Measurements from ENCODE around the gene SLC7A7. TPM values are rescaled to one million over a fixed set of nuclear protein-coding genes. Genes with fewer than 3 reads are reported as not detected.
"Not testable (repeated sequence)": the region's sequence is repeated elsewhere in the genome, so short reads cannot be mapped to it uniquely, and the experiment has no call there.

The SLC7A7 gene
- total RNA-seq, 1 experiment from 2014 or later = 3.1 TPM

GRCh38 chr14:22733829-22734228 is 81.4 kb downstream of the SLC7A7 start:
- Histone ChIP-seq H3K14ac (ENCODE audit: insufficient read depth, low read length) (no peak overlapping the region), H2BK20ac (ENCODE audit: low read depth, low read length, poor library complexity, severe bottlenecking) (no peak overlapping the region), H3K27ac (ENCODE audit: insufficient read length, low read depth, low read length) (no peak overlapping the region), H2BK120ac (ENCODE audit: low read depth, low read length, poor library complexity, severe bottlenecking) (no peak overlapping the region), H4K20me1 (ENCODE audit: control insufficient read depth, insufficient read depth, insufficient read length) (no peaks in the 10 kb centered on the region), H2BK15ac (ENCODE audit: low read depth, low read length) (no peak overlapping the region), H2AFZ (ENCODE audit: low read length) (no peak overlapping the region), H3K4ac (ENCODE audit: low read depth, low read length) (no peak overlapping the region), H3K4me2 (ENCODE audit: insufficient read depth, insufficient read length, low read length) (no peak overlapping the region), H3K56ac (ENCODE audit: insufficient read length, low read depth, low read length) (no peak overlapping the region), H3K18ac (ENCODE audit: insufficient read length, low read depth, low read length) (no peak overlapping the region), H3T11ph (ENCODE audit: low read length) (no peak overlapping the region), H2BK5ac (ENCODE audit: insufficient read length, low read length) (no peak overlapping the region), H3K79me1 (ENCODE audit: insufficient read depth, low read depth, low read length, poor library complexity, severe bottlenecking) (no peaks in the 10 kb centered on the region), H3K23ac (ENCODE audit: insufficient read length, low read depth, low read length) (no peak overlapping the region), H2AK5ac (ENCODE audit: insufficient read length, low read length) (no peak overlapping the region), H4K5ac (ENCODE audit: insufficient read length, low read depth, low read length) (no peak overlapping the region), H3K4me1 (ENCODE audit: insufficient read depth, low read length) (no peaks in the 10 kb centered on the region), H3K23me2 (ENCODE audit: insufficient read length, low read depth, low read length, poor library complexity, severe bottlenecking) (no peaks in the 10 kb centered on the region), H4K91ac (ENCODE audit: insufficient read length, low read depth, low read length) (no peak overlapping the region), H3K9me3 (ENCODE audit: control insufficient read depth, low read depth, low read length) (no peaks in the 10 kb centered on the region), H4K8ac (replicated peaks; ENCODE audit: insufficient read length, low read depth, low read length) (no peak overlapping the region), H2BK12ac (ENCODE audit: insufficient read length, low read depth, low read length) (no peak overlapping the region), H3K9ac (ENCODE audit: extremely low read depth, insufficient read length, low read length) (no peak overlapping the region), H3K79me2 (ENCODE audit: insufficient read depth, low read length) (no peaks in the 10 kb centered on the region), H3K27me3 (ENCODE audit: insufficient read depth, low read length) (no peaks in the 10 kb centered on the region)
- DNase-seq = no peak
- Mint-ChIP-seq H3K9me3 (peaks cover 3 to 5% of the 10 kb centered on the region in 2 experiments), H3K4me1 (no peaks in the 10 kb centered on the region), H3K4me3 (no peak overlapping the region), H3K27me3 (ENCODE audit: low read depth) (no peaks in the 10 kb centered on the region; the same call in 1 of the 2 replicates), H3K27ac (no peak overlapping the region), H3K36me3 (ENCODE audit: insufficient read depth in 1 of 3, low read depth in 3 of 3) (no peaks in the 10 kb centered on the region; a peak in 1 of 7 replicates)
- WGBS (ENCODE audit: extremely low coverage, insufficient read length, low lambda C conversion rate) = no CpG with 5 or more reads among the region's 2 CpGs
- TF ChIP-seq CTCF (conservative IDR thresholded peaks at IDR 0.05) = no peak

GRCh38 chr14:22732062-22732461 is 83.2 kb downstream of the SLC7A7 start:
- H3K4me3 Mint-ChIP-seq; DNase-seq; H4K20me1 ChIP-seq (ENCODE audit: control insufficient read depth, insufficient read depth, insufficient read length); H2BK20ac ChIP-seq (ENCODE audit: low read depth, low read length, poor library complexity, severe bottlenecking); H3K27ac Mint-ChIP-seq; H3T11ph ChIP-seq (ENCODE audit: low read length); H3K36me3 Mint-ChIP-seq (ENCODE audit: insufficient read depth in 1 of 3, low read depth in 3 of 3); H4K5ac ChIP-seq (ENCODE audit: insufficient read length, low read depth, low read length); H3K23me2 ChIP-seq (ENCODE audit: insufficient read length, low read depth, low read length, poor library complexity, severe bottlenecking); H3K4ac ChIP-seq (ENCODE audit: low read depth, low read length); H3K27ac ChIP-seq (ENCODE audit: insufficient read length, low read depth, low read length); H3K18ac ChIP-seq (ENCODE audit: insufficient read length, low read depth, low read length); H3K9me3 Mint-ChIP-seq; H3K4me2 ChIP-seq (ENCODE audit: insufficient read depth, insufficient read length, low read length); H3K23ac ChIP-seq (ENCODE audit: insufficient read length, low read depth, low read length); H2AFZ ChIP-seq (ENCODE audit: low read length); H3K79me2 ChIP-seq (ENCODE audit: insufficient read depth, low read length); H3K14ac ChIP-seq (ENCODE audit: insufficient read depth, low read length); H2BK5ac ChIP-seq (ENCODE audit: insufficient read length, low read length); H3K27me3 Mint-ChIP-seq (ENCODE audit: low read depth); H2BK12ac ChIP-seq (ENCODE audit: insufficient read length, low read depth, low read length); H4K91ac ChIP-seq (ENCODE audit: insufficient read length, low read depth, low read length); H3K4me1 ChIP-seq (ENCODE audit: insufficient read depth, low read length); H3K56ac ChIP-seq (ENCODE audit: insufficient read length, low read depth, low read length); H4K8ac ChIP-seq (replicated peaks; ENCODE audit: insufficient read length, low read depth, low read length); H3K27me3 ChIP-seq (ENCODE audit: insufficient read depth, low read length); H3K4me1 Mint-ChIP-seq; H3K79me1 ChIP-seq (ENCODE audit: insufficient read depth, low read depth, low read length, poor library complexity, severe bottlenecking); H2AK5ac ChIP-seq (ENCODE audit: insufficient read length, low read length); H2BK120ac ChIP-seq (ENCODE audit: low read depth, low read length, poor library complexity, severe bottlenecking); H3K9me3 ChIP-seq (ENCODE audit: control insufficient read depth, low read depth, low read length); H3K9ac ChIP-seq (ENCODE audit: extremely low read depth, insufficient read length, low read length); H2BK15ac ChIP-seq (ENCODE audit: low read depth, low read length): not testable (repeated sequence)
- no CpG with 5 or more reads among the region's 5 CpGs for WGBS (ENCODE audit: extremely low coverage, insufficient read length, low lambda C conversion rate)

Data from H9 (cell line).